Activated CD4-positive, CD25-positive, alpha-beta regulatory T cell treated with anti-CD3 and anti-CD28 coated beads, Interleukin-2, amount 50 U/mL, for 16 hours (primary cell): Measurements from ENCODE around the gene ARFIP1.
"Not testable (repeated sequence)": the region's sequence is repeated elsewhere in the genome, so short reads cannot be mapped to it uniquely, and the experiment has no call there.

ENCODE experiments used
- DNase-seq: peaks from one replicate; pipeline ENCODE4 v3.0.0-alpha.2; 2020; ENCODE audit warnings: low read depth, low spot score

ARFIP1 gene

GRCh38 chr4:152843481-152844090 is 63.8 kb downstream of the ARFIP1 start:
- DNase-seq, result no peak

GRCh38 chr4:152847376-152847775 is 67.6 kb downstream of the ARFIP1 start:
- DNase-seq, result no peak

GRCh38 chr4:152848508-152848907 is 68.8 kb downstream of the ARFIP1 start:
- no peak for DNase-seq

- DNase-seq, result no peak
Observed at GRCh38 chr4:152849350-152849749, 69.6 kb downstream of the ARFIP1 start.

- no peak for DNase-seq
Observed at GRCh38 chr4:152850377-152850776, 70.6 kb downstream of the ARFIP1 start.

- no peak for DNase-seq
Observed at GRCh38 chr4:152851226-152851625, 71.5 kb downstream of the ARFIP1 start.

- DNase-seq, result no peak
Observed at GRCh38 chr4:152853293-152853692, 73.5 kb downstream of the ARFIP1 start.

GRCh38 chr4:152854016-152854415 is 74.3 kb downstream of the ARFIP1 start:
- not testable (repeated sequence) for DNase-seq

- DNase-seq, result no peak
Observed at GRCh38 chr4:152856960-152857359, 77.2 kb downstream of the ARFIP1 start.

GRCh38 chr4:152858934-152859333 is 79.2 kb downstream of the ARFIP1 start:
- DNase-seq, result no peak

GRCh38 chr4:152860046-152860445 is 80.3 kb downstream of the ARFIP1 start:
- no peak for DNase-seq

GRCh38 chr4:152862608-152863007 is 82.9 kb downstream of the ARFIP1 start:
- no peak for DNase-seq

GRCh38 chr4:152864361-152864760 is 84.6 kb downstream of the ARFIP1 start:
- no peak for DNase-seq

- not testable (repeated sequence) for DNase-seq
Observed at GRCh38 chr4:152866432-152866993, 86.8 kb downstream of the ARFIP1 start.

GRCh38 chr4:152870606-152871005 is 90.9 kb downstream of the ARFIP1 start:
- no peak for DNase-seq

GRCh38 chr4:152875261-152875660 is 95.5 kb downstream of the ARFIP1 start:
- DNase-seq, result no peak

GRCh38 chr4:152877868-152878267 is 98.1 kb downstream of the ARFIP1 start:
- DNase-seq, result no peak

- no peak for DNase-seq
Observed at GRCh38 chr4:152880263-152880662, 100.5 kb downstream of the ARFIP1 start.

- DNase-seq, result no peak
Observed at GRCh38 chr4:152881974-152882373, 102.2 kb downstream of the ARFIP1 start.

GRCh38 chr4:152885185-152885584 is 105.4 kb downstream of the ARFIP1 start:
- DNase-seq, result no peak

GRCh38 chr4:152886201-152886600 is 106.4 kb downstream of the ARFIP1 start:
- no peak for DNase-seq

GRCh38 chr4:152887981-152888380 is 108.2 kb downstream of the ARFIP1 start:
- no peak for DNase-seq

GRCh38 chr4:152892974-152893373 is 113.2 kb downstream of the ARFIP1 start:
- no peak for DNase-seq

GRCh38 chr4:152894673-152895072 is 114.9 kb downstream of the ARFIP1 start:
- DNase-seq, result no peak
